A172 (cell line): Measurements from ENCODE around the gene PECR. TPM values are rescaled to one million over a fixed set of nuclear protein-coding genes. Genes with fewer than 3 reads are reported as not detected.

ENCODE experiments used
- DNase-seq: peaks from one replicate; pipeline ENCODE4 v3.0.0-alpha.2; 2015; ENCODE audit warnings: low spot score
- total RNA-seq: library from RNA; depleted of rRNA; stranded (reverse); fragments of >200 nt; shearing (Covaris generic); gene quantifications from 2 replicates; pipeline ENCODE4 v1.2.3, GENCODE V29; 2014

Gene PECR
- total RNA-seq, 1 experiment from 2014 or later: 39.3 TPM

DNA sequence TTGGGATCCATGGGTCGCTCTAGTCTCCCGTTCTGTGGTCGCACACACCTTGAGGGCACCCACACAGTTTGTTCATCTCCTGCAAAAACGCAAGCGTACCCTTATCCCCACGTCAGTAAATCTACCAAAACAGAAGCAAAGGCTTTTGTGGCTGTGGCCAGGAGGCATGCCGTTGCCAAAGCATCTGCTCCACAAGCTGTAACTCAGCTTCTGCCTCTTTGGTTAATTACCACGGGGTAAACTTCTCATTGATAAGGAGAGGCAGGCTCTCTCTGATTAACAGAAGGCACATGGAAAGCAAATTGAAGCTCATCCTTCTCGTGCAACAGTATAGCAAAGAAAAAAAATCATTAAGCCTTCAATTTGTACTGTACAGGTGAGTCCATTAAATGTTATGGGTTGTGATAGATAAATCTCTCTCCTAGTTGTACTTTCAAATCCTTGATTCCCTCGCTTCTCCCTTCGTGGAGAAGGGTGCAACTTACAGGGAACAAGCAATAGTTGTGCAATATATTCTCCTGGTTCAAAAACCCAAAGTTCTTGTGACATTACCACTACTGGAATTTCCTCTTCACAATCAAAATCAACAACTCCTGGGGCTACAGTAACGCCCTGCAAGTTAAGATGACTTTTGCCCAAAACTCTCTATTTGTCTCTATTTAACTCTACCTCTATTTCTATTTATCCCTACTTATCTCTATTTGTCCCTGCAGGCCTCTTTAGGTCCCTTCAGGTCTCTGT lies 10.3 kb downstream of the PECR start:
- DNase-seq: no peak

DNA sequence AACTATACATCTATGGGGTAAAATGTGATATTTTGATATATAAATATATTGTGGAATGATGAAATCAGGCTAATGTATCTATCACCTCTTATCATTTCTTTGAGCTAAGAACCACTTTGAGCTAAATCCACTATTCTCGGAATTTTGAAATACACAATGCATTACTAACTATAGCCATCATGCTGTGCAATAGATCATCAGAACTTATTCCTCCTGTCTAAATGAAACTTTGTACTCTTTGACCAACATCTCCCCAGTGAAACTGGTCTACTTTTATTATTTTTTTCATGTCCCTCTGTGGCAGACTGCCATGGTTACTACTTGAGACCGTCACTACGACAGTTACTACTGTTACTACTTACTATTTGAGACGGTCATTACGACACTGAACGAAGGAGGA lies 11.4 kb downstream of the PECR start:
- DNase-seq: no peak

DNA sequence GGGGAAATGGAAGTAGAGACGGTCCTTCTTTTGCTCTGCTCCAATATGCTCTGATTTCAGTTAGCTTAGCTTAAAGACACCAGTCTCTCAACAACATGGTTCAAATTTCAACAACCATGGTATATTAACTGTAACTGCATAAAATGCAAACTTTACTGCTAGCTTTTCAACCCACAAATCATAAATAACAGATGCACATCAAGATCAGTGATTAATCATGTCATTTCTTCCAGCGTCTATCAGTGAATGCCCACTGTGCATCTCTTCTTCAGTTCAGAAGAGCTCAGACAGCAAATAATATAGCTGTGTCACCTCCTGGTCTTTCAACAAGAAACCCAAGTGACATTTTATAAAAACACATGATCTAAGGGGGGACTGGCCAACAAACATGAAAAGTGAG lies 12.6 kb downstream of the PECR start:
- DNase-seq: no peak

DNA sequence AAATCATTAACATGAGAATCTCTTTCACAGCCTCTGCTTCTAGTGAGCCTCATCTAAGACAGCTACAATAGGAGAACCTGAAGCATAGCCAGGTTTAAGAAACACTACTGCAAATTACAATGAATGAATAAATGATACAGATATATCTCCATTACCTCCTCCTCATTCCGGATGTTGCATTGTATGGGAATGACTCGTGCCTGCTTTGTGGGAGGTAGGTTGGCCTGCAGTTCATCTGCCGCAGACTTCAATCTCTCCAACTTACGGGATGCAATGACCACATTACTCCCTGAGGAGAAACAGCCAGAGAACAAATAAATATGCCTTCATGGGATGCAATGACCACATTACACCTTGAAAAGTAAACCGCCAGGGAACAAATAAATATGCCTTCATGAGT lies 15.4 kb downstream of the PECR start:
- DNase-seq: peak; percentile 13

DNA sequence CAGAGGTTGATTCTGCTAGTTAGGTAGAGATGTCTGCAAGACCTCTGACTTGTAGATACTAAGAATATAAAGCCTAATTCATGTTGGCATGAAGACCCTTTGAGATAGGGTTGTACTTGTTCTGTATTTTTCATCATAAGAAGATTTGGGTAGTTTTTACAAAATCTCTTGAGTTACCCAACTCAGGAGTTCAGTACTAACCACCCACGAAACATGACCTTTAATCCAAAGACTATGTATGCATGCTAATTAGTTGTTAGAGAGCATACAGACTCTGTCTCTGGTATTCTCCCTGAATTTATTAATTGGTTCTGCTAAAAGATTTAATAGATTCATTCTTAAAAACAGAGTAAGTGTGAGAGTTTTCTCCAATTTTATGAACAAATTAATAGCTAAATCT lies 16.9 kb downstream of the PECR start:
- no peak for DNase-seq

DNA sequence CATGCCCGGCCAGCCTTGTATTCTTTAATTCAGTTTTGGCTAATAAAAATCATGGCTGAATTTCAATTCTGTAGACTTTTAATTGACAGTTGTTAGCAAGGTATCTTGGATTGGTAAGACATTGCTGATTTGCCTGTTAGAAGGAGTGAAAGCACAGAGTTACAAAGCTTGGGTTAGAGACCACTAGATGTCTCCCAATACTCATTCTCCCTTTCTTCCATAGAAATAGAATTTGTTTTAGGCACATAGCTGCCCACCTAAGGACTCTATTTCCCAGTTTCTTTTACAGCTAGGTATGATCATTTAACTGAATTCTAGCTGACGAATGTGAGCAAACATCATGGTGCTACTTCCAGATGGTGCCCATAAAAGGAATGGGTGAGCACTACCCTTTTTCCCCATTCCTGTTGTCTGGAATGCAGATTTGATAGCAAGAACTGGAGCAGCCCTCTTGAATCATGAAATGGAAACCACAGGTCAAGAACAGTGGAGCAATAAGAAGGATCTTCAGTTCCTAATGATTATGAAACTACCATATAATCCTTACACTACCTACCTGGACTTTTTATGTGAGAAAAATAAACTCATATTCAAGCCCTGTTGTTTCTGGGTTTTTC lies 17.5 kb downstream of the PECR start:
- DNase-seq: no peak

DNA sequence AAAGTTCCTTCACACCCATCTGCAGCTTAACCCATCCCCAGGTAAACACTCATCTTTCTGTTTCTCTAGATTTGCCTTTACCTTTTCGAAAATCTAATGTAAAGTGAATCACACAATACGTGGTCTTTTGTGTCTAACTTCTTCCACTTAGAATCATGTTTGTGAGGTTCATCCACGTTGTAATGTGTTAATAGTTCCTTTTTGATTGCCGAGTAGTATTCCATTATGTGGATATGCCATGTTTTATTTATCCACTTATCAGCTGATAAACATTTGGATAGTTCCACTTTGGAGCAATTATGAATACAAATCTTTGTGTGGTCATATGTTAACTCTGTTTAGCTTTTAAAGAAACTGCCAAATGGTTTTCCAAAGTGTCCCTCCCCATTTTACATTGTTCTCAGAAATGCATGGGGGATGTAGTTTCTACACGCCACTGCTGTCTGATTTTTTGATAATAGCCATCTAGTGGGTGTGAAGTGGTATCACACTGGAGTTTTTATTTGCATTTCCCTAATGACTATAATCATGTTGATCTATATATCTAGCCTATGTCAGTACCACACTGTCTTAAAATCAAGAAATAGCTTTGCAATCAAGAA lies 22.3 kb downstream of the PECR start:
- DNase-seq: no peak

DNA sequence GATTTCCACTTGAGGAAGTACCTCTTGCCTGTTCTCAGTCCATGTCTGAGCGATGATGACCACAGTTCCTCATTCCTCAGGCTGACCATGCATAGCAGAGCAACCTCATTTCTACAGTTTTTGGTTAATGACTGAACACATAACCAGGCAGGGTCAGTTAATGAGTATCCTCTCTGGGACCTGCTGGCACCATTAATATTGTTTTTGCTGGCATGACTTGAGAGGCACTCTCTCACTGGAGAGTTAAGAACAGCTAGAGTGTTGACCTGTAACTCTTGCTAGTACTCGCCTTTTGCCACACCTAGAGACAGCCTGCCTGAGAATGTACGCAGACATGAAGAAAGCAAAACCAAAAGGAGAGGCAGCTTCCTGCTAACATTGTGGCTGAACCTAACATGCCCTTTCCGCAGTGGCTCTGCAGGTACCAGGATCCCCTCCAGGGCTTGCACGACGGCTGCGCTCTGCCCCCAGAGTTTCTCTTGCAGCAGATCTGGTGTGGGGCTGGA lies 23.9 kb downstream of the PECR start:
- DNase-seq: peak; percentile 27

DNA sequence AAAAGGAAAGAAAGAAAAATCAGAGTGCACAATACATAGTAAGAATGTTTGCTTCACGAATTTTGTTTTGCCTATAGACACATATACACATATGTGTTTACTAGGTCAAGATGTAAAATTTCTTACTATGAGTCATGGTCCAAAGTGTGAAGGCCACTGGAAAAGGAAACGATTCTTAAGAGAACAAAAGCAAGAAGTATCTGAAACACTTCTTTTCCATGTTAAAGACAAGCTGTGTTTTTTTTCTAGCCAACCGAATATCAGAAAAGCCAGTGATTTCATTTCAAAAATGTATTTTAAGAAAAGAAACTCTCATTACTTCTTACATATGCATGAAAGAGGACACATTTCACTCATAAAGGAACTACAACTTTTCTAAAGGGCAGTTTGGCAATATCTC lies 24.9 kb downstream of the PECR start:
- DNase-seq: no peak

DNA sequence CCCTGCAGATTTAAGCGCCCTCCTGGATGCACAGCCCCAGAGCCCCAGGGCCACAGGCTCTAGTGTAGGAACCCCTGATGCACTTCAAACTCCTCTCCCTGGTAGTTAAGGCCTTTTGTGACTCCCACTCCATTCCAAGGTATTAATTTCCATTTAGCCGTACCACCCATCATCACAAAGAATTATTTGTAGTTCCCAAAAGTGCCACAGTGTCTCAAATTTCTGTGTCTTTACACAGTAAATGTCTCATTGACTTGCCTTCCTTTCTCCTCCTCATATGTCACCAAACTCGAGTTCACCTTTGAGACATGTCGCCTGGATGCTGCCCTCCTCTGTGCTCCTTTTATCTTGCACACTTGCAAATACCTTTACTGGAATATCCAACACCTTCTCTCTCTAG lies 25.9 kb downstream of the PECR start:
- DNase-seq: no peak

DNA sequence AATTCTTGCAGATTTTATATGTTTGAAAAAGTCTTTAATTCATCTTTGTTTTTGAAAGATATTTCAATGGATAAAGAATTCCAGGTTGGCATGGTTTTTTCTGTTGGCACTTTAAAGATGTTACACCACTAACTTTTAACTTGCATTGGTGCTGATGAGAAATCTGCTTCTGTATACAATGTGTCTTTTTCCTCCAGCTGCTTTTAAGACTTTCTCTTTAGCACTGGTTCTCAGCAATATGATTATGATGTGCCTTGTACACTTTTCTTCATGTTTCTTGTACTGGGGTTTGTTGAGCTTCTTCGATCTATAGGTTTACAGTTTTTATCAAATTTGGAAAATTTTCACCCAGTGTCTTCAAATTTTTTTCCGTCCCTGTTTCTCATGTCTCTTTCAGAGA lies 29.2 kb downstream of the PECR start:
- no peak for DNase-seq

DNA sequence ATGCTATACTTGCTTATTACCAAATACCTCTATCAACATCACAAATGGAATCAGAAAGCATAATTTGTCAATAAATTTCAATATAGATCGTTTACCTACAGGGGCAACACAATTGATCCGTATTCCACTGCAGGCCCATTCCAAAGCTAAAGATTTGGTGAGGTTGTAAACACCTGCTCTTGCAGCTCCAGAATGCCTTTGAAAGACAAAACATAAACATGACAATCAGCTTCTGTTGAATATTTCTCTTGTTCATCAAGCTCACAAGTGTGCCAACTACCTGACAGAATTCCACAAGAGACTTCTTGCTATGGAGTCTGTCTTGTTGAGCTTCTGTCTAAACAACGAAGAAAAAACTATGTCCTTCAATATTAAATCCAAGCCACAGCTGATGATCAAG lies 30.3 kb downstream of the PECR start:
- DNase-seq: no peak

DNA sequence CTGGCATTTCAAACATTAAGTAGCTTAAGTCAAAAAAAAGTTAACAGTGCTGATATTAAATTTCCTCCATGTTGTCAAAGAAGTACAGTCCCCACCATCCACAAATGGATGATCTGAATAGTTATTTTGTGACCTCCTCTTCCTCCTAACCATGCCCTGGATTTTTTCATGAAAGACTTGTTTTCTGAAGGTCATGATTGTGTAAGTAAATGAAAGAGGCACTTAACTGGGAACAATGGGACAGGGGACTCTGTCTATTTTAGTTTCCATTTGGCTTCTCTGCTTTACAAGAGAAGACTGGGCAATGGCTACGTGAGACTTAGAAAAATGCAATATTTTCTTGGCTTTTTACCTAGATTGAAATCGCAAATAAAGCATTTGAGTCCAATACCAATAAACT lies 32.2 kb downstream of the PECR start:
- no peak for DNase-seq

DNA sequence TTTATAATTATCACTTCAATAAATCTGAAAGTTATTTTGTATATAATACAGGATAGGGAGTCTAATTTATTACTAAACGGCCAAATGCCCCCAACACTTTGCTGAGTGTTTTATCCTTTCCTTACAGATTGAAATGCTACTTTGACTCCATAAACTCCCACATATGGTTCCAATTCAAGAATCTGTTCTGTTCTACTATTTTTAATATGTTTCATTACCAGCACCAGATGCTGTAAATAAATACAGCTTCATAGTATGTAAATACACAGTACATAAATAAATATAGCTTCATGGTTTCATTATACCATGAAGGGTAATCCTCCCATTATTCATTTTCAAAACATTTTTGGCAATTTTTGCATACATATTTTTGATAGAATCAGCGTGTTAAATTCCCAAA lies 34.2 kb downstream of the PECR start:
- DNase-seq: no peak

DNA sequence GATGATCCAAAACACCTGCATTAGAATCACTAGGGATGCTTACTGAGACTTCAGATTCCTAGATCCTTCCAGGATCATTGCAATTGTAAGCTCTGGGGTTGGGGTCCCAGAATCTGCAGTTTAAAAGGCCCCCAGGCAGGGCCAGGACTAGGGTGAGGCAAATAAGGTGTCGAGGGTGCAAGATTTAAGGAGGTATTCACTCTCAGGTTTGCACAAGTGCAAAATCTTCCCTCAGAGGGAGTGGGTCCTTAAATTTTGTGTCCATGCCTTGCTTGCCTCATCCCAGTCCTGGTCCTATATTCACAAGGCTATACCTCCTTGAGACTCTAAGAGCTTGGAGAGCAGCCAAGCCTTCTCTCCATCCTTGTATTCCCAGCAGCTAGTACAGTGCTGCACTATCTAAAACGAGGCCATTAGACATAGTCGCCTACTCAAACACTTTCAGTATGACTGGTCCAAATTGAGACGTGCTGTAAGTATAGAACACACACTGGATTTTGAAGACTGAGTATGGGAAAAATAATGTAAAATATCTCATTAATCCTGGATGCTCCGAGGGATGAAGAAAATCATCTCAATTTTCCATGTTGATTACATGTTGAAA lies 36.6 kb downstream of the PECR start:
- no peak for DNase-seq

DNA sequence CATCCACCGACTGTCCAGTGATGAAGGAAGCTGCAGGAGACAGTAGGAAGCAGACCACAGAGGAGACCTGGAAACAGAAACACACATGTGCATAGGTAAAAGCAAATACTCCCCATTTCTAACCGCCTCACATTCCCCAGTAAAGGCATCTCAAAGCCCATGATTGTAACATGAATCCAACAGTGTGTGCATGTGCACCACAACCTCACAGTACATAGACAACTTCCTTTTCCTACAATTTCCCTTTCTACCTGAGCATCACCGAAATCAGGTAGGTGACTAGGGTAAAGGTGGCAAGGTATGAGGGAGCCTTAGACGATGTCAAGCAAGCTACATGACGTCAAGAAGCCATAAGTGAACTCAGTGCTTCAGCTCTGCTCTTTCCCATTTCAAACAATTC lies 37.7 kb downstream of the PECR start:
- no peak for DNase-seq

DNA sequence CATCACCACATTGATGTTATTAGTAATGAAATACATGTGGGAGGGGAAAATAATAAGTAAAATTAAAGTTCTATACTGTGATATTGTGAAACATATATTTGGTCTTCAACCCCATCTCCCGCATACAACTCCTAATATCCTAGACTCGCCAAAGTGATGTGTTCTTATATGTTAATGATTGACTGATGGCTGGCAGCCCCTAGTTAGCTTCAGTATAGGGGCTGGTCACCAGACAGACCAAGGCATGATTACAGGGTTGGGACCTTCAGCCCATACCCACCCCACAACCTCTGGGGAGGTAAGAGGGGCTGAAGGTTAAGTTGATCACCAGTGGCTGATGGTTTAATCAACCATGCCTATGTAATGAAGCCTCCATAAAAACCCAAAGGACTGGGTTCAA lies 40.2 kb downstream of the PECR start:
- DNase-seq: no peak

DNA sequence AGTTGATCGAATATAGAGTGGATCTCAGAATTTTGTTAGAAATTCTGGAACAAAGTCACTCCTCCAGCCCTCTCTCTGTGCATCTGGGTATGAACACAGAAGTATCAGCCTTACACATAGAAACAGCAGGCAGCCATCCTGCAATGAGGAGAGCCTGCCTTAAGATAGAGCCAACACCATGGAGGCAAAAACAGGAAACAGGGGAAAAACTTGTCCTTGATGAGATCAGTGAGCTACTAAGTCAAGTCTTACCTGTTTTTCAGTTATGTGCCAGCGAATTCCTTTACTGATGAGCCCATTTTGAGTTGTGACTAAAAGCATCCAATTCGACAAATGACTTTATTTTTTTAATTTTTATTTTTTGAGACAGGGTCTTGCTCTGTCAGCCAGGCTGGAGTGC lies 41.7 kb downstream of the PECR start:
- no peak for DNase-seq

DNA sequence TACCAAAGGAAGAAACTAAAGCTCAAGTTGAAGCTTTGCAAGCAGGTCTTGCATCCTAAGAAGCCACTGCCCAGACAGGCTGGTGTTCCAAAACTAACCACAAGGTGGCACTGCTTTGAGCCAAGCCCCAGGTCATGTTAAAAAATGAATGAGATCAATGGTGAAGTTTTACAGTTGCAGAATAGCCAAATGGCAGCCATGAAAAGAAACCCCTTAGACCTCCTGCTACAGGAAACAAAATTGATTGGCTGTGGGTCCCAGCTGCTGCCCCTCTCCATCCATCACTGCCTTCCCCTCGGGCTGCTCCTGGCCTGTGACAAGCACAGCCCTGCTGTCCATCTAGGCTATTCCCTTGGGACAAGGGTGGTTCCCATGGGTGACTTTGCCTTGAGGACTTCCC lies 47.5 kb downstream of the PECR start:
- DNase-seq: peak; percentile 52

DNA sequence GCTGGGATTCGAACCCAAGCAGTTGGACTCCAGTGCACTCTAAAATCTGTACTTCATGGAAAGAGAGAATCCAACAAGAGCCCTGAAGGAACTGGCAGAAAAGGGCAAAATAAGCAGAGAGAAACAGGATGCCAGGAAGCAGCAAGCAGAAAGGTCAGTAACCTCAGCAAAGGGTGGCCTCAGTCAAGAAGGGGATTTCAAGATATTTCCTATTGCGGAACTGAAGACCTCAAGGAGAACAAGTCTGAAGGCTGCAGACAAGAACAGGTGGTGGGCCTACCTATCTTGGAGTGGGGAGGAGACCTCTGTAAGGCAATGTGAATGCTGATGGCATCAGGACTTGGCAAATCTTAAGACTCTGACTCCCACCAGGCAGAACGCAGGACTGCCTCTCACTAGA lies 48.2 kb downstream of the PECR start:
- no peak for DNase-seq

DNA sequence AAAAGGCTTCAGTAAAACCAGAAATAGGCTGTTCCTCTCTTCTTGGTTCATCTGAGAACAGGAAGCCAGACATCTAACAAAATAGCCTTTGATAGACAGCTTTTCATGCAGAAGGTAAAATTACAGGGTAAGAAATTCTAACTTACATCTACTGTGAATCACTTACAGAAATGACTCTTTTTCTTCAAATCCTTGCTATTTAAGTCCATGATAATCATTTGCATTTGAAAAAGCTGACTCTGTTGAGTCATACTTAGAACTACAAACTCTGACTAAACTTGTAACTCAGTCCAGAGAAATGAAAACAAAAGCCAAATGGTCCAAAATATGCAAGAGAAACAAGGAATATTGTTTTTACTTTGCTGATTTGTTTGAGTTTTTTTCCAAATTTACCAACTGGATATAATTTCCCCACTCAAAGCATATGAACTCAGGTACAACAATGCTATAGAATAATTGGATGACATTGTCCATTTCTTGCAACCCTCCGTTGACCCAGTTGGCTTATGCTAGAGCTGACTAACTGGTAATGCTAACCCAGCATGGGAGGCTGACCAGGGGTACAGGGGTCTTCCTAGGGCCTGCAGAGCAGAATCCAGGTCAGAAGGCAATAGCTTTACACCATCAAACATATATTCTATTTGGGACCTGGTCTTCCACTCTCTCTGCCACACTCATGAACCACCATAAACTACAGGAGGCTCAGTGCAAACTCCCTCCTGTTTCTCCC lies 49.5 kb downstream of the PECR start:
- peak; percentile 41 for DNase-seq

DNA sequence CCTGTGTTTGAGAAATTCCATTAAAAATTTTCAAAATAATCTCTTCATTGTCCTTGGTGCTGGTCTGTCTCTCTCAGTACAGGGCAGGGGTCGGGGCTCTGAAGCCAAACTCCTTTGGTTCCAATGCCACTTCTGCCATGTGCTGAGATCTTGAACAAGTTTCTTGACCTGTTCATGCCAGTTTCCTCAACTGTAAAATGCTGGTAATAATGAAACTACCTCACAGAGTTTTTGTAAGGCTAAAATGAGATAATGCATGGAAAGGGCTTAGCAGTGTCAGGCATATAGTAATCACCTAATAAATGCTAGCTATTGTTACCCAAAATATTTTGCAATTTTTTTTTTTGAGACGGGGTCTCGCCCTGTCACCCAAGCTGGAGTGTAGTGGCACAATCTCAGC lies 51.4 kb downstream of the PECR start:
- DNase-seq: no peak
